GM10847 (cell line): ENCODE data around the gene IDH3A.

Source experiments
- POLR2A ChIP-seq: IDR thresholded peaks from 2 replicates; pipeline ENCODE4 v1.6.1; 2011; ENCODE audit not compliant: insufficient read length; ENCODE audit errors: extremely low read depth

IDH3A gene

GRCh38 chr15:78148392-78149067, 632 bp upstream of the IDH3A start:
- no peak for TF ChIP-seq POLR2A

- no peak for TF ChIP-seq POLR2A
Measured at GRCh38 chr15:78149805-78150751, 916 bp downstream of the IDH3A start.

GRCh38 chr15:78154955-78155354, 5.8 kb downstream of the IDH3A start:
- TF ChIP-seq POLR2A, result no peak

GRCh38 chr15:78155355-78155939, 6.3 kb downstream of the IDH3A start:
- no peak for TF ChIP-seq POLR2A

GRCh38 chr15:78156653-78157052, 7.5 kb downstream of the IDH3A start:
- no peak for TF ChIP-seq POLR2A

- no peak for TF ChIP-seq POLR2A
Measured at GRCh38 chr15:78157203-78157602, 8.0 kb downstream of the IDH3A start.

- no peak for TF ChIP-seq POLR2A
Measured at GRCh38 chr15:78159395-78159794, 10.2 kb downstream of the IDH3A start.

GRCh38 chr15:78162038-78162437, 12.9 kb downstream of the IDH3A start:
- no peak for TF ChIP-seq POLR2A

- no peak for TF ChIP-seq POLR2A
Measured at GRCh38 chr15:78164010-78164409, 14.8 kb downstream of the IDH3A start.

- no peak for TF ChIP-seq POLR2A
Measured at GRCh38 chr15:78167227-78167888, 18.2 kb downstream of the IDH3A start.

- TF ChIP-seq POLR2A, result no peak
Measured at GRCh38 chr15:78168608-78169007, 19.4 kb downstream of the IDH3A start.

- no peak for TF ChIP-seq POLR2A
Measured at GRCh38 chr15:78170848-78171773, 21.9 kb downstream of the IDH3A start.

- TF ChIP-seq POLR2A, result no peak
Measured at GRCh38 chr15:78171864-78172472, 22.8 kb downstream of the IDH3A start.

GRCh38 chr15:78174401-78174800, 25.2 kb downstream of the IDH3A start:
- TF ChIP-seq POLR2A, result no peak

- no peak for TF ChIP-seq POLR2A
Measured at GRCh38 chr15:78175330-78175729, 26.2 kb downstream of the IDH3A start.
